Endothelial cell of umbilical vein (primary cell): ENCODE data around the gene MYO7B. TPM values are rescaled to one million over a fixed set of nuclear protein-coding genes. Genes with fewer than 3 reads are reported as not detected.

Experiments
- BruUV-seq: library from RNA; stranded (reverse); fragments of 400-500 nt; replicated peaks from 2 replicates; lab custom pipeline; 2021; lab: Mats Ljungman, UMichigan
- CTCF ChIA-PET: fragments of 300-600, 350-600 bp; sonication (Branson Sonifier 250); formaldehyde crosslinking; loops from one replicate; lab custom pipeline; 2021; ENCODE audit warnings: antibody characterized with exemption, inconsistent platforms; lab: Charles Lee
- POLR2A ChIA-PET: fragments of 300-600, 350-600 bp; sonication (Branson Sonifier 250); formaldehyde crosslinking; loops from one replicate; lab custom pipeline; 2021; ENCODE audit warnings: antibody characterized with exemption, inconsistent platforms; lab: Charles Lee
- DNase-seq: peaks from one replicate; pipeline ENCODE4 v3.0.0-alpha.2; 2011; ENCODE audit warnings: low read depth, low spot score
- FAIRE-seq: peaks from 2 replicates; lab custom pipeline; 2011; peaks lifted over from hg19 to GRCh38; lab: Jason Lieb, UNC
- H2AFZ ChIP-seq: 2 replicates; pipeline ENCODE4 v1.6.0; 2012; ENCODE audit warnings: low read depth, low read length, control low read depth, inconsistent platforms
- H3K27ac ChIP-seq: 2 replicates; pipeline ENCODE4 v1.5.1; 2011; ENCODE audit warnings: low read depth, mild to moderate bottlenecking, control low read depth, low read length, moderate library complexity; ENCODE audit not compliant: insufficient read depth
- H3K27me3 ChIP-seq, 2 experiments: 2 replicates each; pipeline versions ENCODE4 v1.6.0 to v1.6.1; 2011; ENCODE audit warnings: low read length in 2 of 2, mixed read lengths in 1 of 2; ENCODE audit not compliant: control insufficient read depth in 2 of 2, insufficient read depth in 2 of 2
- H3K36me3 ChIP-seq, 2 experiments: 2 replicates in 1 of 2; 3 replicates in 1 of 2; pipeline ENCODE4 v1.5.1; 2011; ENCODE audit warnings: low read length in 2 of 2, mild to moderate bottlenecking in 1 of 2, moderate library complexity in 1 of 2; ENCODE audit not compliant: control insufficient read depth in 2 of 2, insufficient read depth in 2 of 2; ENCODE audit errors: extremely low read depth in 1 of 2
- H3K4me1 ChIP-seq: 3 replicates; pipeline ENCODE4 v1.5.1; 2011; ENCODE audit warnings: mild to moderate bottlenecking, low read length; ENCODE audit not compliant: control insufficient read depth, insufficient read depth; ENCODE audit errors: extremely low read depth
- H3K4me2 ChIP-seq: 2 replicates; pipeline ENCODE4 v1.6.1; 2011; ENCODE audit warnings: low read length, control low read depth, mixed read lengths; ENCODE audit not compliant: insufficient read depth
- H3K4me3 ChIP-seq, 3 experiments: fragments of 200-600 bp in 1 of 3; sonication (generic), shearing (Covaris generic) in 1 of 3; replicated peaks in 1 of 3; 2 replicates each; pipeline ENCODE4 v1.5.1; 2011 to 2016; ENCODE audit warnings: control low read depth in 3 of 3, low read length in 3 of 3, mild to moderate bottlenecking in 2 of 3, inconsistent platforms in 1 of 3, low read depth in 1 of 3, moderate library complexity in 1 of 3; ENCODE audit not compliant: insufficient read depth in 1 of 3
- H3K79me2 ChIP-seq: 2 replicates; pipeline ENCODE4 v1.6.0; 2012; ENCODE audit warnings: low read length, inconsistent platforms; ENCODE audit not compliant: control insufficient read depth, insufficient read depth
- H3K9ac ChIP-seq: replicated peaks from 2 replicates; pipeline ENCODE3; 2011; ENCODE audit warnings: low read length, control low read depth; ENCODE audit not compliant: insufficient read depth; ENCODE audit errors: extremely low read depth
- H3K9me1 ChIP-seq: replicated peaks from 3 replicates; pipeline ENCODE4 v1.6.0; 2011; ENCODE audit warnings: mild to moderate bottlenecking, low read length; ENCODE audit not compliant: control insufficient read depth, insufficient read depth; ENCODE audit errors: extremely low read depth
- H3K9me3 ChIP-seq: replicated peaks from 2 replicates; pipeline ENCODE4 v1.5.1; 2012; ENCODE audit warnings: low read length, inconsistent platforms; ENCODE audit not compliant: control insufficient read depth, insufficient read depth
- H4K20me1 ChIP-seq: replicated peaks from 2 replicates; pipeline ENCODE3; 2011; ENCODE audit warnings: mild to moderate bottlenecking, low read length; ENCODE audit not compliant: control insufficient read depth, insufficient read depth; ENCODE audit errors: extremely low read depth
- EZH2 ChIP-seq: IDR thresholded peaks from 2 replicates; pipeline ENCODE4 v1.6.1; 2012; ENCODE audit warnings: borderline replicate concordance, low read depth, mild to moderate bottlenecking, moderate library complexity, low read length, inconsistent platforms; ENCODE audit not compliant: severe bottlenecking
- FOS ChIP-seq: IDR thresholded peaks from 2 replicates; pipeline ENCODE4 v1.6.1; 2011; ENCODE audit warnings: mild to moderate bottlenecking, low read length, moderate library complexity, borderline replicate concordance; ENCODE audit not compliant: insufficient read depth
- GATA2 ChIP-seq: IDR thresholded peaks from 2 replicates; pipeline ENCODE4 v1.7.0; 2011; ENCODE audit warnings: low read depth, mild to moderate bottlenecking, moderate library complexity, mixed read lengths, low read length; ENCODE audit not compliant: insufficient read length, insufficient read depth
- JUN ChIP-seq: IDR thresholded peaks from 2 replicates; pipeline ENCODE4 v1.6.1; 2011; ENCODE audit warnings: borderline replicate concordance, low read depth; ENCODE audit not compliant: insufficient read length, insufficient read depth
- MYC ChIP-seq: IDR thresholded peaks from one replicate; pipeline ENCODE4 v1.6.1; 2011; ENCODE audit warnings: mild to moderate bottlenecking, low read depth, low read length
- POLR2A ChIP-seq: IDR thresholded peaks from 2 replicates; pipeline ENCODE4 v1.6.1; 2012; ENCODE audit warnings: low read depth, mild to moderate bottlenecking, control low read depth, low read length
- POLR2AphosphoS5 ChIP-seq: IDR thresholded peaks from 2 replicates; pipeline ENCODE4 v1.6.1; 2012; ENCODE audit warnings: low read depth, mild to moderate bottlenecking, control low read depth, low read length, moderate library complexity; ENCODE audit not compliant: insufficient read depth
- dilution Hi-C: fragments of 300-500 bp; cut with MboI; formaldehyde crosslinking; loops from one replicate; pipeline ENCODE4 v1.15.0; 2019; ENCODE audit warnings: low sequenced_read_pairs; ENCODE audit not compliant: extremely low pct_ligation_motif_present
- intact Hi-C: fragments of 100-400 bp; cut with micrococcal nuclease; formaldehyde crosslinking; loops from one replicate; pipeline ENCODE4 v1.10.0; 2022
- polyA plus RNA-seq, 4 experiments: library from polyadenylated mRNA; depleted of rRNA in 3 of 4; stranded (reverse) in 3 of 4; unstranded in 1 of 4; fragments of >200 nt; gene quantifications; 2 replicates each; pipeline versions ENCODE4 v1.2.1 to v1.2.3, GENCODE V29; 2011 to 2012; ENCODE audit warnings: missing spikeins in 1 of 4
- total RNA-seq: library from RNA; stranded (reverse); gene quantifications from 2 replicates; pipeline ENCODE4 v1.2.3, GENCODE V29; 2021
- TF ChIP-seq, protein P1 (sequence below), 2 donors: IDR thresholded peaks; 1 replicate in 1 of 2; 2 replicates in 1 of 2; pipeline ENCODE4 v1.5.1; 2011; ENCODE audit warnings: low read length in 2 of 2, mild to moderate bottlenecking in 2 of 2, moderate library complexity in 2 of 2, control low read depth in 1 of 2, inconsistent platforms in 1 of 2, low read depth in 1 of 2; ENCODE audit not compliant: insufficient read depth in 1 of 2; ENCODE audit errors: extremely low read depth in 1 of 2
- TF ChIP-seq, protein P2 (sequence below): IDR thresholded peaks from 2 replicates; pipeline ENCODE4 v1.6.1; 2011; ENCODE audit not compliant: insufficient read depth, insufficient read length

MYO7B gene
- total and polyA plus RNA-seq, 2 donors (not counting 3 experiments of a cell fraction or from before 2014, with no cell fraction given): 0.17 TPM; not detected in 1

DNA sequence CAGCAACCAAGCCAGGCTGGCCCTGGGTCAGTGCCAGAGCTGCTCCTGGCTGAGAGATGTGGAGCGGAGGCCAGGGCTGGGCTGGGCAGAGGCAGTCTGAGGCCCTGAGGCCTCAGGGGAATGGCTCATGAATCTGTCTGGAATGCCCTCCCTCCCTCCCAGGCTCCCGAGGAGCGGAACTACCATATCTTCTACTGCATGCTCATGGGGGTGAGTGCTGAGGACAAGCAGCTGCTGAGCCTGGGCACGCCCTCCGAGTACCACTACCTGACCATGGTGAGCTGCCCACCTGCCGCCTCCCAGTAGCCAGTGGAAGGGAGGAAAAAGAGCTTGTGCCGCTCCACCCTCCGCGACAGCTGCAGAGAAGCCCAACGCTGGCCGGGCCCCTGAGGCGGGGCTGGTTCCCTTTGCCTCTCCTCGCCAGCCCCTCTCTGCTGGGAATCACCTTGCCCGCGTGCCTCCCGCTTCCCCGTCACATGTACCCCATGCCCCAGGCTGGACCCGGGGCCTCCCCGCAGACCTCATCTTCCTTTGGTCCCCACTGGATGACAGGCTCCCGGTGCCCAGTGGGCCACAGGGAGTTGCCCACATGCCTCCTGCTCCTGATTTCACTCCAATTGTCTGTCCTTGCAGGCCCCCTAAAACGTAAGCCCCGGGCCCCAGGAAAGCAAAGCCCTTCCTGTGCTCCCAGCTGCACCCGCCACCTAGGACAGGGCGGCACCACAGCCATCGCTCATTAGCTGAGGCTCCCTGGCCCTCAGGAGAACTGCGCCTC is 41.1 kb downstream of the MYO7B start:
- Histone ChIP-seq H3K4me3 (no peak overlapping the region), H3K27me3 (peaks cover 2 to 3% of the 10 kb centered on the region in 2 experiments), H3K36me3 (no peaks in the 10 kb centered on the region), H3K4me2 (no peak overlapping the region), H2AFZ (no peak overlapping the region), H4K20me1 (no peaks in the 10 kb centered on the region), H3K79me2 (no peaks in the 10 kb centered on the region), H3K9me3 (no peaks in the 10 kb centered on the region), H3K4me1 (no peaks in the 10 kb centered on the region), H3K9me1 (no peaks in the 10 kb centered on the region), H3K27ac (no peak overlapping the region), H3K9ac (no peak overlapping the region)
- FAIRE-seq: no peak
- no TSS peak for BruUV-seq
- TF ChIP-seq MYC (no peak), EZH2 (no peak), POLR2A (no peak)
- TF ChIP-seq, protein P1, sequence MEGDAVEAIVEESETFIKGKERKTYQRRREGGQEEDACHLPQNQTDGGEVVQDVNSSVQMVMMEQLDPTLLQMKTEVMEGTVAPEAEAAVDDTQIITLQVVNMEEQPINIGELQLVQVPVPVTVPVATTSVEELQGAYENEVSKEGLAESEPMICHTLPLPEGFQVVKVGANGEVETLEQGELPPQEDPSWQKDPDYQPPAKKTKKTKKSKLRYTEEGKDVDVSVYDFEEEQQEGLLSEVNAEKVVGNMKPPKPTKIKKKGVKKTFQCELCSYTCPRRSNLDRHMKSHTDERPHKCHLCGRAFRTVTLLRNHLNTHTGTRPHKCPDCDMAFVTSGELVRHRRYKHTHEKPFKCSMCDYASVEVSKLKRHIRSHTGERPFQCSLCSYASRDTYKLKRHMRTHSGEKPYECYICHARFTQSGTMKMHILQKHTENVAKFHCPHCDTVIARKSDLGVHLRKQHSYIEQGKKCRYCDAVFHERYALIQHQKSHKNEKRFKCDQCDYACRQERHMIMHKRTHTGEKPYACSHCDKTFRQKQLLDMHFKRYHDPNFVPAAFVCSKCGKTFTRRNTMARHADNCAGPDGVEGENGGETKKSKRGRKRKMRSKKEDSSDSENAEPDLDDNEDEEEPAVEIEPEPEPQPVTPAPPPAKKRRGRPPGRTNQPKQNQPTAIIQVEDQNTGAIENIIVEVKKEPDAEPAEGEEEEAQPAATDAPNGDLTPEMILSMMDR (IDR thresholded peaks at IDR 0.05; ENCODE audit: extremely low read depth in 1 of 2, insufficient read depth in 1 of 2, low read depth in 1 of 2, low read length in 2 of 2): no peak
- ChIA-PET POLR2A (no interaction called here), CTCF (interaction anchor here (7.0 kb wide), 1 partner anchor 14 kb away, joined by 61 read pairs; no protein-coding TSS in a partner anchor)
- DNase-seq: no peak
- dilution Hi-C loops: no loop called here
- intact Hi-C loops: no loop called here

DNA sequence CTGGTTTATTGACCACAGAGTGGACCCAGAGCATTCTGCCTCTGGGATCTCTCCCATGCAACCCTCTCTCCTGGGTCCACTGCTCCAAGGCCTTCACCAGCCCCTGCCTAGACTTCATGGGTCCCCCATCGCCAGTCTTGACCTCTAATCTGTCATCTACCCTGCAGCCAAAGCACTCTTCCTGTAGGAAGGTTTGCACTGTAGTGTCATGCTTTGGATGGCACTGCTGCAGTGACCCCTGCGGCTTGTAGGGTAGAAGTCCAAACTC is 41.7 kb downstream of the MYO7B start:
- dilution Hi-C loops: no loop called here
- POLR2A ChIA-PET: no interaction called here
- BruUV-seq: no TSS peak

More for the DNA sequence above, 41.7 kb downstream of the MYO7B start:
- CTCF ChIA-PET: interaction anchor here (7.0 kb wide), 1 partner anchor 14 kb away, joined by 61 read pairs; no protein-coding TSS in a partner anchor
- Histone ChIP-seq H3K36me3 (no peaks in the 10 kb centered on the region), H3K4me2 (no peak overlapping the region), H3K9ac (no peak overlapping the region), H3K9me3 (no peaks in the 10 kb centered on the region), H3K27ac (no peak overlapping the region), H3K79me2 (no peaks in the 10 kb centered on the region), H2AFZ (no peak overlapping the region), H3K9me1 (no peaks in the 10 kb centered on the region), H3K4me3 (no peak overlapping the region), H4K20me1 (no peaks in the 10 kb centered on the region), H3K27me3 (peaks cover 2 to 3% of the 10 kb centered on the region in 2 experiments), H3K4me1 (no peaks in the 10 kb centered on the region)
- TF ChIP-seq FOS (no peak), MYC (no peak), JUN (no peak), EZH2 (no peak), POLR2A (no peak), GATA2 (no peak), POLR2AphosphoS5 (no peak)
- TF ChIP-seq, protein P1 (IDR thresholded peaks at IDR 0.05; ENCODE audit: extremely low read depth in 1 of 2, insufficient read depth in 1 of 2, low read depth in 1 of 2, low read length in 2 of 2): no peak
- TF ChIP-seq, protein P2, sequence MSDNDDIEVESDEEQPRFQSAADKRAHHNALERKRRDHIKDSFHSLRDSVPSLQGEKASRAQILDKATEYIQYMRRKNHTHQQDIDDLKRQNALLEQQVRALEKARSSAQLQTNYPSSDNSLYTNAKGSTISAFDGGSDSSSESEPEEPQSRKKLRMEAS: no peak
- intact Hi-C loops: no loop called here
- FAIRE-seq: no peak
- no peak for DNase-seq
